Measurements from ENCODE around the gene ADAMTS10. TPM values are rescaled to one million over a fixed set of nuclear protein-coding genes. Genes with fewer than 3 reads are reported as not detected.
"Not testable (repeated sequence)": the region's sequence is repeated elsewhere in the genome, so short reads cannot be mapped to it uniquely, and the experiment has no call there.

Gene ADAMTS10
- total RNA-seq, 4 donors from 2014 or later, result 2.0 to 8.8 (median 3.6) TPM

DNA sequence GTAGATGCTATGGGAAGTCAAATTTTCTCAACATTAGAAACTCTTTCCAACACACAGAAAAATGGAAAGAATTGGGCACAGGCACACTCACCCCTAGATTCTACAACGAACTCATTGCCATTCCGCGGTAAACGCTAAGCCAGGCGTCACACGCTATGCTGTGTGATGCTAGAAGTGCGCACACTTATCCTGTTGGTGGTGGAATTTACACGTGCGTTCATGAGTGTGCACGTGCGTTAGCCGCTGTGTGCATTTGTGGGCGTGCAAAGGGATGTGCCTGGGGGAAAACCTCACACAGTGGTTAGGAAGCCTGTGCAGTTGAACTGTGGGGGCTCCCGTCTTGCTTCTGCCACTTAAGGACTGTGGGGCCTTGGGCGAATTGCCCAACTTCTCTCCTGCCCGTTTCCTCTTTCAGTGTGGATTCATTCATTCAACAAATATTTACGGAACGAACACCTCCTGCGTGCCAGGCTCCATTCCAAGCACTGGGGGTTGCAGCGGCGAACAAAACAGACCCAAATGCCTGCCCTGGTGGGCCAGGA lies 27.6 kb upstream of the ADAMTS10 start:
- no peaks in the 10 kb centered on the region for H3K27me3 ChIP-seq
- H3K4me1 ChIP-seq, result peaks cover 0 to 15% (median 0%) of the 10 kb centered on the region in 3 donors
- intact Hi-C loops (cut with DNase I), result no loop called here
- WGBS, 2 donors, result 41 to 49% methylated on average over 12 to 21 of the region's 21 CpGs
- DNase-seq, result no peak
- no peak overlapping the region for H3K27ac ChIP-seq
- H3K4me3 ChIP-seq, result no peak overlapping the region
- TF ChIP-seq CTCF (IDR thresholded peaks at IDR 0.05) (no peak), POLR2A (IDR thresholded peaks at IDR 0.05) (no peak)
- H3K36me3 ChIP-seq, result no peaks in the 10 kb centered on the region
- H3K9me3 ChIP-seq, result peaks cover 0 to 3% (median 0%) of the 10 kb centered on the region in 3 donors

GRCh38 chr19:8637070-8637469 lies 26.6 kb upstream of the ADAMTS10 start:
- intact Hi-C loops (cut with DNase I); H3K36me3 ChIP-seq; DNase-seq; H3K9me3 ChIP-seq; H3K27me3 ChIP-seq; H3K4me3 ChIP-seq; H3K27ac ChIP-seq: not testable (repeated sequence)
- H3K4me1 ChIP-seq, result peaks cover 0 to 15% (median 0%) of the 10 kb centered on the region in 3 donors
- 74 to 85% methylated on average over 4 of the region's 4 CpGs for WGBS, 2 donors

GRCh38 chr19:8635422-8635821 lies 24.9 kb upstream of the ADAMTS10 start:
- no peak for DNase-seq
- WGBS, 2 donors, result 62 to 73% methylated on average over 8 of the region's 8 CpGs

DNA sequence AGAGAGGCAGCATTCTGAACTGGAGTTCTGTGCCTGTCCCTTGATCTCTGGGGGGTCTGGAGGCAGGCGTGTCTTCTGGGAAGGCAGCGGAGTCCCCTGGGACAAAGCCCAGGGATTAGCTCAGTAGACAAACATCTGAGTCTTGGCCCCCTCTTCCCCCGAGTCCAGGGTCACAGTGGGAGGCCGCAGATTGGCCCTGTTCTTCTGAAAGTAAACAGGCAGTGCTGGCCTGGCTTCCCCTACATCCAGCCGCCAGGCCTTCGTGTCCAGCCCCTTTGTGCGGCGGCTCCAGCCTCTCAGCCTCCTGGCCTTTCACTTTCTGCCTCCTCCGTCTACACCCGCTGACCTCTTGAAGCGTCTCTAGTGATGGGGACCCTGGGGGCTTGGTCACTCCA lies 20.9 kb upstream of the ADAMTS10 start:
- DNase-seq, result no peak
- Histone ChIP-seq H3K4me3 (no peak overlapping the region), H3K9me3 (peaks cover 0 to 9% (median 0%) of the 10 kb centered on the region in 3 donors), H3K4me1 (no peaks in the 10 kb centered on the region), H3K36me3 (no peaks in the 10 kb centered on the region), H3K27me3 (no peaks in the 10 kb centered on the region), H3K27ac (peak overlapping the region in 2 of 4 donors; percentile 68 to 70)
- intact Hi-C loops (cut with DNase I), result no loop called here
- TF ChIP-seq POLR2A (IDR thresholded peaks at IDR 0.05) (no peak), CTCF (IDR thresholded peaks at IDR 0.05) (no peak)
- WGBS, 2 donors, result 31 to 48% methylated on average over 8 to 11 of the region's 11 CpGs

More at GRCh38 chr19:8635422-8635821, 24.9 kb upstream of the ADAMTS10 start:
- Histone ChIP-seq H3K4me3 (no peak overlapping the region), H3K27ac (no peak overlapping the region), H3K27me3 (no peaks in the 10 kb centered on the region), H3K36me3 (no peaks in the 10 kb centered on the region), H3K9me3 (no peaks in the 10 kb centered on the region), H3K4me1 (peaks cover 0 to 10% (median 0%) of the 10 kb centered on the region in 3 donors)
- TF ChIP-seq CTCF (IDR thresholded peaks at IDR 0.05) (no peak), POLR2A (IDR thresholded peaks at IDR 0.05) (no peak)
- intact Hi-C loops (cut with DNase I), result no loop called here

DNA sequence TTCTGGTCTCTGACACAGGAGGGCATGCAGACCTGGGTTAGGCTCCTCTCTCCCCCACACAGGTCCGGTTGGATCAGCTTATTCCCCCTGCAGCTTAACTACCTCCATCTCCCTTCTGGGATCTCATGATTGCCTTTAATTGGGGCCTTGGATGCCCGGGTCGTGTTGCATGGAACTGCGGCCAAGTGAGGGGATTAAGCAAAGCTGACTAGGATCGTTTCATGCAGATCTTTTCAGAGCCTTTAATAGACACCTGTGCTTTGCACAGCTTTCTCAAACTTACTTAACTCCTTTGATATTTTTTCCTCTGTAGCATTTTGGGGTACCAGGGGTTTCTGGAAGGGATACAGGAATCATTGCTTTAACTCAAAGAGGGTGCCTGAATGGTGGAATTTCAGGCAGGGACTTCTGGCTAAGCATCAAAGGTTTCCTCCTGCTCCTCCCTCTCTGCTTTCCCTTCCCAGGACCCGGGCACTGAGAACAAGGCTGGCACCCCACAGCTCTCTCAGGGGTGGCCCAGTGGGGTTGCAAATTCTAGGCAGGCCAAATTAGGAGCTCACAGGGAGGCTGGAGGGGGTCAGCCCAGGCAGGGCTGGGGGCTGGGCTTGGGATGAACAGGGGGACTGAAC lies 20.4 kb upstream of the ADAMTS10 start:
- Histone ChIP-seq H3K4me1 (no peaks in the 10 kb centered on the region), H3K27me3 (no peaks in the 10 kb centered on the region), H3K27ac (peak overlapping the region in 2 of 4 donors; percentile 68 to 70), H3K36me3 (no peaks in the 10 kb centered on the region), H3K9me3 (peaks cover 0 to 9% (median 0%) of the 10 kb centered on the region in 3 donors), H3K4me3 (no peak overlapping the region)
- intact Hi-C loops (cut with DNase I), result no loop called here
- WGBS, 2 donors, result 33 to 45% methylated on average over 4 to 6 of the region's 6 CpGs
- no peak for DNase-seq
- TF ChIP-seq POLR2A (IDR thresholded peaks at IDR 0.05) (no peak), CTCF (IDR thresholded peaks at IDR 0.05) (no peak)

Measured in esophagus squamous epithelium (tissue), 5 donors.